HEK293 (cell line): ENCODE measurements around the gene KDM4B.

Experiments used
- CTCF ChIA-PET: fragments of 350-600 bp; formaldehyde crosslinking; extraction: SDS; loops from one replicate; lab custom pipeline; 2021; ENCODE audit warnings: antibody characterized with exemption; lab: Yijun Ruan, JAX
- POLR2A ChIA-PET: fragments of 300-600 bp; formaldehyde crosslinking; extraction: SDS; loops from one replicate; lab custom pipeline; 2020; ENCODE audit warnings: antibody characterized with exemption, inconsistent platforms; lab: Yijun Ruan, JAX
- H3K27ac ChIP-seq: fragments of 200-500 bp; sonication (Bioruptor generic); 2 replicates; pipeline ENCODE4 v1.5.1; 2014; ENCODE audit warnings: low read depth, low read length, control low read depth, inconsistent platforms; ENCODE audit errors: extremely low read depth
- H3K36me3 ChIP-seq, 2 experiments: fragments of 200-500 bp in 1 of 2; sonication (Bioruptor generic) in 1 of 2; 1 replicate in 1 of 2; 2 replicates in 1 of 2; pipeline ENCODE4 v1.5.1; 2014 to 2017; ENCODE audit warnings: inconsistent platforms in 2 of 2, low read length in 2 of 2; ENCODE audit not compliant: control insufficient read depth in 2 of 2, insufficient read depth in 1 of 2
- H3K4me1 ChIP-seq: fragments of 200-500 bp; sonication (Bioruptor generic); 2 replicates; pipeline ENCODE4 v1.5.1; 2014; ENCODE audit warnings: mild to moderate bottlenecking, low read length, inconsistent platforms; ENCODE audit not compliant: control insufficient read depth, insufficient read depth
- H3K4me3 ChIP-seq: 2 replicates; pipeline ENCODE4 v1.5.1; 2011; ENCODE audit warnings: low read depth, mild to moderate bottlenecking, control low read depth, low read length, moderate library complexity
- H3K9me3 ChIP-seq: fragments of 200-500 bp; sonication (Bioruptor generic); 2 replicates; pipeline ENCODE4 v1.5.1; 2014; ENCODE audit warnings: low read depth, low read length, inconsistent platforms; ENCODE audit not compliant: control insufficient read depth, insufficient read depth
- BCL11B ChIP-seq: fragments of 450-650 bp; formaldehyde crosslinking; IDR thresholded peaks from 2 replicates; pipeline ENCODE4 v1.5.1; 2016; ENCODE audit warnings: low read depth, missing biosample characterization, missing genetic modification characterization
- HOXC10 ChIP-seq: sonication (generic); formaldehyde crosslinking; IDR thresholded peaks from 2 replicates; pipeline ENCODE4 v1.8.1; 2023; ENCODE audit warnings: mild to moderate bottlenecking, missing genetic modification reagents
- RBAK ChIP-seq: fragments of 450-650 bp; formaldehyde crosslinking; IDR thresholded peaks from 2 replicates; pipeline ENCODE4 v1.5.1; 2016; ENCODE audit warnings: missing biosample characterization, missing genetic modification characterization
- REPIN1 ChIP-seq: fragments of 450-650 bp; formaldehyde crosslinking; IDR thresholded peaks from 2 replicates; pipeline ENCODE4 v1.5.1; 2017; ENCODE audit warnings: missing biosample characterization, missing genetic modification characterization, low read depth
- SETDB1 ChIP-seq: IDR thresholded peaks from one replicate; pipeline ENCODE4 v1.6.1; 2017; ENCODE audit warnings: mild to moderate bottlenecking, low read length, moderate library complexity, mixed read lengths; ENCODE audit not compliant: insufficient read length
- SP2 ChIP-seq: fragments of 450-650 bp; formaldehyde crosslinking; IDR thresholded peaks from 2 replicates; pipeline ENCODE4 v1.5.1; 2016; ENCODE audit warnings: missing biosample characterization, missing genetic modification characterization
- SP3 ChIP-seq: fragments of 450-650 bp; formaldehyde crosslinking; IDR thresholded peaks from 2 replicates; pipeline ENCODE4 v1.5.1; 2016; ENCODE audit warnings: missing biosample characterization, missing genetic modification characterization
- WT1 ChIP-seq: fragments of 450-650 bp; formaldehyde crosslinking; IDR thresholded peaks from 2 replicates; pipeline ENCODE4 v1.5.1; 2016; ENCODE audit warnings: missing biosample characterization, missing genetic modification characterization
- ZIC2 ChIP-seq: fragments of 450-650 bp; formaldehyde crosslinking; IDR thresholded peaks from 2 replicates; pipeline ENCODE4 v1.5.1; 2016; ENCODE audit warnings: missing biosample characterization, missing genetic modification characterization
- ZNF112 ChIP-seq: fragments of 450-650 bp; formaldehyde crosslinking; IDR thresholded peaks from 2 replicates; pipeline ENCODE4 v1.5.0; 2017; ENCODE audit warnings: missing biosample characterization, missing genetic modification characterization
- ZNF174 ChIP-seq: fragments of 450-650 bp; formaldehyde crosslinking; IDR thresholded peaks from 2 replicates; pipeline ENCODE4 v1.5.0; 2017; ENCODE audit warnings: missing biosample characterization, mild to moderate bottlenecking, missing genetic modification characterization
- ZNF202 ChIP-seq: fragments of 450-650 bp; formaldehyde crosslinking; IDR thresholded peaks from 2 replicates; pipeline ENCODE4 v1.5.1; 2016; ENCODE audit warnings: missing biosample characterization, missing genetic modification characterization, borderline replicate concordance
- ZNF24 ChIP-seq: fragments of 450-650 bp; formaldehyde crosslinking; IDR thresholded peaks from 2 replicates; pipeline ENCODE4 v1.5.1; 2016; ENCODE audit warnings: missing biosample characterization, missing genetic modification characterization
- ZNF555 ChIP-seq: fragments of 450-650 bp; formaldehyde crosslinking; conservative IDR thresholded peaks from 2 replicates; pipeline ENCODE4 v1.5.1; 2017; ENCODE audit warnings: missing biosample characterization, mild to moderate bottlenecking, missing genetic modification characterization, inconsistent platforms
- ZNF677 ChIP-seq: fragments of 450-650 bp; IDR thresholded peaks from 2 replicates; pipeline ENCODE4 v1.5.0; 2018; ENCODE audit warnings: missing biosample characterization, mild to moderate bottlenecking, missing genetic modification characterization, moderate library complexity
- ZNF830 ChIP-seq: fragments of 450-650 bp; IDR thresholded peaks from 2 replicates; pipeline ENCODE4 v1.5.0; 2018; ENCODE audit warnings: missing biosample characterization, missing genetic modification characterization, low read depth, mild to moderate bottlenecking, moderate library complexity
- ZNF837 ChIP-seq: fragments of 450-650 bp; formaldehyde crosslinking; IDR thresholded peaks from 2 replicates; pipeline ENCODE4 v1.5.1; 2016; ENCODE audit warnings: missing biosample characterization, missing genetic modification characterization
- ZSCAN30 ChIP-seq: fragments of 450-650 bp; IDR thresholded peaks from 2 replicates; pipeline ENCODE4 v1.5.1; 2018; ENCODE audit warnings: missing biosample characterization, mild to moderate bottlenecking, missing genetic modification characterization, moderate library complexity
- TF ChIP-seq, protein P1 (sequence below): fragments of 450-650 bp; formaldehyde crosslinking; IDR thresholded peaks from 2 replicates; pipeline ENCODE4 v1.5.1; 2016; ENCODE audit warnings: missing biosample characterization, missing genetic modification characterization
- TF ChIP-seq, protein P2 (sequence below): fragments of 450-650 bp; formaldehyde crosslinking; IDR thresholded peaks from 2 replicates; pipeline ENCODE4 v1.5.1; 2016; ENCODE audit warnings: missing biosample characterization, missing genetic modification characterization, borderline replicate concordance
- TF ChIP-seq, protein P3 (sequence below): fragments of 450-650 bp; formaldehyde crosslinking; IDR thresholded peaks from 2 replicates; pipeline ENCODE4 v1.5.1; 2016; ENCODE audit warnings: missing biosample characterization, missing genetic modification characterization

The KDM4B gene

DNA sequence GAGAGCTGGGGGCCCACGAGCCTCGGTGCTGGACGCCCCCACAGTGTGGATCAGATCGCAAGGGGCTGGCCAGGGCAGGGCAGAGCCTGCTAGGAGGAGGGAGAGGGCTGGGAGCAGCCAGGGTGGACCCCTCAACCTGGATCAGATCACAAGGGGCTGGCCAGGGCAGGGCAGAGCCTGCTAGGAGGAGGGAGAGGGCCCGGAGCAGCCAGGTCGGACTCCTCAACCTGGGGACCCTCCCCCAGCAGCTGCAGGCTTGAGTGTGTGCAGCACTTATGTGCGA is 126.6 kb downstream of the KDM4B start:
- H3K36me3 ChIP-seq = peaks cover 0 to 13% of the 10 kb centered on the region in 2 experiments; a peak in 1 of 3 replicates
- POLR2A ChIA-PET = no interaction called here
- TF ChIP-seq ZNF837 (no peak), ZNF112 (tag by site-specific recombination) (no peak), WT1 (tag by site-specific recombination) (no peak), ZNF174 (tag by site-specific recombination) (no peak), ZIC2 (no peak), SP2 (tag by site-specific recombination) (no peak), ZNF24 (no peak), SETDB1 (no peak), ZSCAN30 (no peak), REPIN1 (tag by site-specific recombination) (no peak)
- TF ChIP-seq, protein P1, sequence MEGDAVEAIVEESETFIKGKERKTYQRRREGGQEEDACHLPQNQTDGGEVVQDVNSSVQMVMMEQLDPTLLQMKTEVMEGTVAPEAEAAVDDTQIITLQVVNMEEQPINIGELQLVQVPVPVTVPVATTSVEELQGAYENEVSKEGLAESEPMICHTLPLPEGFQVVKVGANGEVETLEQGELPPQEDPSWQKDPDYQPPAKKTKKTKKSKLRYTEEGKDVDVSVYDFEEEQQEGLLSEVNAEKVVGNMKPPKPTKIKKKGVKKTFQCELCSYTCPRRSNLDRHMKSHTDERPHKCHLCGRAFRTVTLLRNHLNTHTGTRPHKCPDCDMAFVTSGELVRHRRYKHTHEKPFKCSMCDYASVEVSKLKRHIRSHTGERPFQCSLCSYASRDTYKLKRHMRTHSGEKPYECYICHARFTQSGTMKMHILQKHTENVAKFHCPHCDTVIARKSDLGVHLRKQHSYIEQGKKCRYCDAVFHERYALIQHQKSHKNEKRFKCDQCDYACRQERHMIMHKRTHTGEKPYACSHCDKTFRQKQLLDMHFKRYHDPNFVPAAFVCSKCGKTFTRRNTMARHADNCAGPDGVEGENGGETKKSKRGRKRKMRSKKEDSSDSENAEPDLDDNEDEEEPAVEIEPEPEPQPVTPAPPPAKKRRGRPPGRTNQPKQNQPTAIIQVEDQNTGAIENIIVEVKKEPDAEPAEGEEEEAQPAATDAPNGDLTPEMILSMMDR (tag by site-specific recombination) = no peak
- TF ChIP-seq, protein P2, sequence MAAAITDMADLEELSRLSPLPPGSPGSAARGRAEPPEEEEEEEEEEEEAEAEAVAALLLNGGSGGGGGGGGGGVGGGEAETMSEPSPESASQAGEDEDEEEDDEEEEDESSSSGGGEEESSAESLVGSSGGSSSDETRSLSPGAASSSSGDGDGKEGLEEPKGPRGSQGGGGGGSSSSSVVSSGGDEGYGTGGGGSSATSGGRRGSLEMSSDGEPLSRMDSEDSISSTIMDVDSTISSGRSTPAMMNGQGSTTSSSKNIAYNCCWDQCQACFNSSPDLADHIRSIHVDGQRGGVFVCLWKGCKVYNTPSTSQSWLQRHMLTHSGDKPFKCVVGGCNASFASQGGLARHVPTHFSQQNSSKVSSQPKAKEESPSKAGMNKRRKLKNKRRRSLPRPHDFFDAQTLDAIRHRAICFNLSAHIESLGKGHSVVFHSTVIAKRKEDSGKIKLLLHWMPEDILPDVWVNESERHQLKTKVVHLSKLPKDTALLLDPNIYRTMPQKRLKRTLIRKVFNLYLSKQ (tag by site-specific recombination) = no peak
- no peak overlapping the region for H3K27ac ChIP-seq
- H3K9me3 ChIP-seq = no peaks in the 10 kb centered on the region
- no peak overlapping the region for H3K4me3 ChIP-seq
- H3K4me1 ChIP-seq = no peaks in the 10 kb centered on the region
- CTCF ChIA-PET = no interaction called here

DNA sequence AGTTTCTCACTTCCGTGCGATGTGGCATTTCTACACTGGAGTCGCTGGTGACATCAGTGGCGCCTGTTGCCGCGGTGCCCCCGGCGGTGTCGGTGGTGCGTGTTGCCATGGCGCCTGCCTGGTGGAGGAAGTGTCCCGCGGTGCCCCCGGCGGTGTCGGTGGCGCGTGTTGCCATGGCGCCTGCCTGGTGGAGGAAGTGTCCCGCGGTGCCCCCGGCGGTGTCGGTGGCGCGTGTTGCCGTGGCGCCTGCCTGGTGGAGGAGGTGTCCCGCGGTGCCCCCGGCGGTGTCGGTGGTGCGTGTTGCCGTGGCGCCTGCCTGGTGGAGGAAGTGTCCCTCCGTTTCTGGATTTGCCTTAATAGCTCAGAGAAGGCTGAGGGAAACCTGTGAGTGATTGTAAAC is 127.6 kb downstream of the KDM4B start:
- H3K36me3 ChIP-seq = peaks cover 0 to 13% of the 10 kb centered on the region in 2 experiments; a peak in 1 of 3 replicates
- POLR2A ChIA-PET = no interaction called here
- H3K4me3 ChIP-seq = no peak overlapping the region
- no peak overlapping the region for H3K27ac ChIP-seq
- H3K9me3 ChIP-seq = no peaks in the 10 kb centered on the region
- CTCF ChIA-PET = interaction anchor here (0.6 to 0.7 kb wide), 2 partner anchors 65 to 530 kb away, joined by 3 to 5 read pairs; no protein-coding TSS in a partner anchor
- no peak for TF ChIP-seq RBAK (tag by site-specific recombination)
- TF ChIP-seq ZNF677 = no peak
- TF ChIP-seq ZNF830 (tag by site-specific recombination) = no peak
- TF ChIP-seq ZNF555 = no peak
- TF ChIP-seq, protein P2 (tag by site-specific recombination) = no peak
- TF ChIP-seq ZNF202 = no peak
- TF ChIP-seq, protein P3, sequence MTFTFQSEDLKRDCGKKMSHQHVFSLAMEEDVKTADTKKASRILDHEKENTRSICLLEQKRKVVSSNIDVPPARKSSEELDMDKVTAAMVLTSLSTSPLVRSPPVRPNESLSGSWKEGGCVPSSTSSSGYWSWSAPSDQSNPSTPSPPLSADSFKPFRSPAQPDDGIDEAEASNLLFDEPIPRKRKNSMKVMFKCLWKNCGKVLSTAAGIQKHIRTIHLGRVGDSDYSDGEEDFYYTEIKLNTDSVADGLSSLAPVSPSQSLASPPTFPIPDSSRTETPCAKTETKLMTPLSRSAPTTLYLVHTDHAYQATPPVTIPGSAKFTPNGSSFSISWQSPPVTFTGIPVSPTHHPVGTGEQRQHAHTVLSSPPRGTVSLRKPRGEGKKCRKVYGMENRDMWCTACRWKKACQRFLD (tag by site-specific recombination) = no peak
- no peak for TF ChIP-seq SP3 (tag by site-specific recombination)
- TF ChIP-seq BCL11B (tag by site-specific recombination) = no peak
- no peak for TF ChIP-seq HOXC10 (CRISPR knock-in tag)
- no peaks in the 10 kb centered on the region for H3K4me1 ChIP-seq
